MCF 10A (cell line): Measurements from ENCODE around the gene HARBI1. TPM values are rescaled to one million over a fixed set of nuclear protein-coding genes. Genes with fewer than 3 reads are reported as not detected.

ENCODE experiments used
- BruUV-seq: library from RNA; stranded (reverse); fragments of 400-500 nt; replicated peaks from 2 replicates; lab custom pipeline; 2021; lab: Mats Ljungman, UMichigan
- CTCF ChIA-PET: fragments of 300-600 bp; sonication (Branson Sonifier 250); formaldehyde crosslinking; extraction: SDS; loops from one replicate; lab custom pipeline; 2021; ENCODE audit warnings: antibody characterized with exemption, inconsistent platforms; lab: Yijun Ruan, JAX
- POLR2A ChIA-PET: fragments of 300-600, 350-650 bp; sonication (Branson Sonifier 250); formaldehyde crosslinking; extraction: SDS; loops from one replicate; lab custom pipeline; 2020; ENCODE audit warnings: antibody characterized with exemption, inconsistent platforms; lab: Yijun Ruan, JAX
- DNase-seq: peaks from one replicate; pipeline ENCODE4 v3.0.0-alpha.2; 2018; ENCODE audit not compliant: unreplicated experiment
- H3K27ac Mint-ChIP-seq: one replicate; pipeline ENCODE4 v1.8.0; 2022; ENCODE audit warnings: mild to moderate bottlenecking, low read depth, mixed read lengths; ENCODE audit not compliant: unreplicated experiment
- H3K27me3 Mint-ChIP-seq: one replicate; pipeline ENCODE4 v1.8.0; 2022; ENCODE audit warnings: mixed read lengths; ENCODE audit not compliant: insufficient read depth, unreplicated experiment
- H3K36me3 Mint-ChIP-seq: one replicate; pipeline ENCODE4 v1.8.0; 2022; ENCODE audit warnings: mild to moderate bottlenecking, moderate library complexity, mixed read lengths; ENCODE audit not compliant: insufficient read depth, unreplicated experiment
- H3K4me1 Mint-ChIP-seq: one replicate; pipeline ENCODE4 v1.8.0; 2022; ENCODE audit warnings: mixed read lengths; ENCODE audit not compliant: insufficient read depth, unreplicated experiment
- H3K4me3 Mint-ChIP-seq: one replicate; pipeline ENCODE4 v1.8.0; 2022; ENCODE audit warnings: mild to moderate bottlenecking, moderate library complexity, mixed read lengths; ENCODE audit not compliant: unreplicated experiment
- H3K9me3 Mint-ChIP-seq: one replicate; pipeline ENCODE4 v1.8.0; 2022; ENCODE audit warnings: mixed read lengths; ENCODE audit not compliant: unreplicated experiment
- intact Hi-C: fragments of 100-400 bp; cut with micrococcal nuclease; formaldehyde crosslinking; loops from 2 replicates; pipeline ENCODE4 v1.14.1; 2022
- total RNA-seq: library from RNA; stranded (reverse); gene quantifications from 2 replicates; pipeline ENCODE4 v1.2.3, GENCODE V29; 2022
- TF ChIP-seq, protein P1 (sequence below): fragments of 200-600 bp; IDR thresholded peaks from one replicate; pipeline ENCODE4 v1.8.0; 2022; ENCODE audit warnings: antibody characterized with exemption, mild to moderate bottlenecking; ENCODE audit not compliant: unreplicated experiment

Gene HARBI1
- total RNA-seq, 1 experiment from 2014 or later: 6.8 TPM

DNA sequence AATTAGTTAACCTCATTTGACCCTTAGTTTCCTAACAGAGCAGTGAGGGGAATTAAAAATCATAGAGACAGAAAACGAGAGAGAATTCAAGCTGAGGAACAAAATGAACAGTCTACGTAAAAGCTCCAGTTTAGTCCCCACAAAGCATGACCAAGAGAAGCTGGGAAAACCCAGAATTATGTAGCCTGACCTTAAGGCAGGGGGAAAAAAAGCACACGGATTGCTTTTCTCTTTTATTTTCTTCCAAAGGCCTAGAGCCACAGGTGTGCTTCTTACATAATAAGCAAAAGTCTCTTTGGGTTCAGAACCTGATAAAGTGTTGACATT, 22.7 kb downstream of the HARBI1 start:
- BruUV-seq: TSS peak; percentile 63

DNA sequence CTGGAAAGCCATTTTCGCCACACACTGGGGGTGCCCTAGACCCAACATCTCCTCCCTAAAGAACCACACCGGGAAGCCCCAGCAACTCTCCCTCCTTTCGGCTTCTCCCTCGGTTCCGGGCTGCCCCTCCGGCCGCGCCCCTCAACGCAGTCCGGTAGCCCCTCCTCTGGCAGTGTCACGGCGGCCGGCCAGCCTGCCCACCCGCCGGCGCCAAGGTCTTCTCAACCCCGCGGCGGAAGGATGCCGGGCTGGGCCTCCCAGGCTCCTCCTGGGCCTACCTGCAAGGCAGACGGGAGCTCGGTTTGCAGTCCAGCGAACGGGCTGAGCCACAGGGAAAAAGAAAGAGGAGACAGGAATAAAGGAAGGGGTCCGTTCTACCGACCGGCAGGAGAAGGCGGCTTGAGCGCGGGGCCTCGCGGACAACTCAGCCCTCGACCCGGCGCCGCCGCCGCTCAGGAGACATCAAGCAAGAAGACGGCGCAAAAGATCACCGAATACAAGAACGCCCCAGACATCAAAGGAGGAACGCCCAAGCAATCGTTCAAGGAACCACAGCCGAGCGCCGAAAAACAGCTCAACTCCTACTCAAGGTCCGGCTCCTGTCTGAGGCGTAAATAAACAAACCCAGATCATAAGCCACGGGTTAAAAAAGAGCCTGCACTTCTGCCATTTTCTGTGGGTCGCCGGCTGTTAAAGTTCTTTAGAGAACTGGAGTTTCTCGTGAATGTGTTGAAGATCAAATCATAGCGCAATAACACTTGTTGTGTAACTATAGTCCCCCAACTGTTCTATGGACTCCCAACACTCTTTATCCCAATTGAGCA, 23.3 kb downstream of the HARBI1 start, which contains the start of gene AMBRA1:
TSS of gene AMBRA1 (minus strand) at position 474 of the 824 bp plus-strand sequence. CDS start 45,643 bp downstream, outside the sequence.
- Mint-ChIP-seq H3K9me3 (no peaks in the 10 kb centered on the region), H3K27ac (peak within 1 kb of the TSS; percentile 96), H3K27me3 (no peaks in the 10 kb centered on the region), H3K4me1 (peaks cover 17% of the 10 kb centered on the region), H3K4me3 (peak within 1 kb of the TSS; percentile 88), H3K36me3 (no peaks in the 10 kb centered on the region)
- TF ChIP-seq, protein P1, sequence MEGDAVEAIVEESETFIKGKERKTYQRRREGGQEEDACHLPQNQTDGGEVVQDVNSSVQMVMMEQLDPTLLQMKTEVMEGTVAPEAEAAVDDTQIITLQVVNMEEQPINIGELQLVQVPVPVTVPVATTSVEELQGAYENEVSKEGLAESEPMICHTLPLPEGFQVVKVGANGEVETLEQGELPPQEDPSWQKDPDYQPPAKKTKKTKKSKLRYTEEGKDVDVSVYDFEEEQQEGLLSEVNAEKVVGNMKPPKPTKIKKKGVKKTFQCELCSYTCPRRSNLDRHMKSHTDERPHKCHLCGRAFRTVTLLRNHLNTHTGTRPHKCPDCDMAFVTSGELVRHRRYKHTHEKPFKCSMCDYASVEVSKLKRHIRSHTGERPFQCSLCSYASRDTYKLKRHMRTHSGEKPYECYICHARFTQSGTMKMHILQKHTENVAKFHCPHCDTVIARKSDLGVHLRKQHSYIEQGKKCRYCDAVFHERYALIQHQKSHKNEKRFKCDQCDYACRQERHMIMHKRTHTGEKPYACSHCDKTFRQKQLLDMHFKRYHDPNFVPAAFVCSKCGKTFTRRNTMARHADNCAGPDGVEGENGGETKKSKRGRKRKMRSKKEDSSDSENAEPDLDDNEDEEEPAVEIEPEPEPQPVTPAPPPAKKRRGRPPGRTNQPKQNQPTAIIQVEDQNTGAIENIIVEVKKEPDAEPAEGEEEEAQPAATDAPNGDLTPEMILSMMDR: no peak
- ChIA-PET POLR2A (interaction anchor here (0.7 to 2.8 kb wide), 20 partner anchors 8 to 747 kb away, joined by 3 to 34 read pairs (median 6); partner anchors contain the start of genes ARHGAP1, ATG13 and ZNF408), CTCF (interaction anchor here (0.7 to 1.0 kb wide), 2 partner anchors 26 to 46 kb away, joined by 3 to 4 read pairs; no protein-coding TSS in a partner anchor)
- intact Hi-C loops: no loop called here
- peak; percentile 92 for DNase-seq
- TSS peak; percentile 56 for BruUV-seq

More for the DNA sequence above, 22.7 kb downstream of the HARBI1 start:
- Mint-ChIP-seq H3K4me3 (peak overlapping the region; percentile 88), H3K36me3 (no peaks in the 10 kb centered on the region), H3K4me1 (peaks cover 17% of the 10 kb centered on the region), H3K9me3 (no peaks in the 10 kb centered on the region), H3K27ac (peak overlapping the region; percentile 96), H3K27me3 (no peaks in the 10 kb centered on the region)
- TF ChIP-seq, protein P1: no peak
- DNase-seq: no peak
- CTCF ChIA-PET: interaction anchor here (0.6 to 1.0 kb wide), 2 partner anchors 25 to 59 kb away, joined by 3 read pairs; no protein-coding TSS in a partner anchor
- POLR2A ChIA-PET: interaction anchor here (0.8 to 2.8 kb wide), 17 partner anchors 9 to 748 kb away, joined by 3 to 34 read pairs (median 8); partner anchors contain the start of genes ARHGAP1, ATG13 and ZNF408
- intact Hi-C loops: no loop called here

DNA sequence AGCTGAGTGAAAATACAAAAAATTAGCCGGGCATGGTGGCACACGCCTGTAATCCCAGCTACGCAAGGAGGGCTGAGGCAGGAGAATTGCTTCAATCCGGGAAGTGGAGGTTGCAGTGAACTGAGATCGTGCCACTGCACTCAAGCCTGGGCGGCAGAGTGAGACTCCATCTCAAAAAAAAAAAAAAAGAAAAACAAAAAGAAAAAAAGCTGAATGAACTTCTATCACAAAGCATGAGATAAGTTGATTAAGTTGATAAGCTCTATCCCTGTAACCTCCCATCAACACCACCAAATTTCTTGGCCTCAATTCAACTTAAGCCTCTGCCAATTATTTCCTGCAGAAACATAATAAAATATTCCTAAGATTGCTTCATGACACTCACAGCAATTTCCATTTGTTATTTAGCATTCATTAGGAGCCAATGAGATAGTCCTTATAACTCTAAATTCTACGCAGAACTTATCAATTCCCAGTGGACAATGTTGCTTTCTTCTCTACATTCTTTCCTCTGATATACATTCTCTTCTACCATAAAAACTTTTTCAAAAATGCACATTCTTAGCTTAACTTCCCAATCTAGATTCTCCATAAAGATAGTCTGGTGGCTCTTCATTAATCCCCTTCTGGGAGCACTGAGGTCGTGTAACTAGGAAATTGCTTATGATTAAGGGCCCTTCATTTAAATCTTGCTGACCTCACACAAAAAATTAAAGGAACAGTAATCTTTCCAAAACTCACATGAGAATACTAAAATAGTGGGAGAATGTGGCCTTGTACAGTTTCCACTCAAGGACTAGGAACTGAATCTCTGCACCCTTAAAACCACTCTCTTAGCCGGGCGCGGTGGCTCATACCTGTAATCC, 26.1 kb downstream of the HARBI1 start:
- ChIA-PET CTCF (interaction anchor here (0.6 to 1.8 kb wide), 3 partner anchors 23 to 47 kb away, joined by 3 to 6 read pairs (median 4); no protein-coding TSS in a partner anchor), POLR2A (interaction anchor here (0.6 to 2.8 kb wide), 16 partner anchors 9 to 247 kb away, joined by 3 to 16 read pairs (median 6); partner anchors contain the start of genes ARHGAP1, ATG13 and ZNF408)
- Mint-ChIP-seq H3K27ac (peak overlapping the region; percentile 8), H3K36me3 (no peaks in the 10 kb centered on the region), H3K4me3 (peak overlapping the region; percentile 88), H3K27me3 (no peaks in the 10 kb centered on the region), H3K9me3 (no peaks in the 10 kb centered on the region), H3K4me1 (peaks cover 23% of the 10 kb centered on the region)
- TF ChIP-seq, protein P1: no peak
- TSS peak; percentile 17 for BruUV-seq
- intact Hi-C loops: no loop called here
- no peak for DNase-seq
